GM18511 (cell line): ENCODE measurements around the gene RAD51B.
A peak's percentile ranks its signal among the peaks of the same experiment; 100 is the strongest.

ENCODE experiments used
- ATAC-seq: cut with Tn5 transposase; IDR thresholded peaks from one replicate; pipeline ENCODE4 v1.9.1; 2021; ENCODE audit warnings: mild to moderate bottlenecking, moderate library complexity; ENCODE audit not compliant: unreplicated experiment

RAD51B gene

GRCh38 chr14:68511129-68512047, 691.8 kb downstream of the RAD51B start:
- no peak for ATAC-seq

GRCh38 chr14:68512088-68512487, 692.5 kb downstream of the RAD51B start:
- no peak for ATAC-seq

GRCh38 chr14:68513137-68513536, 693.6 kb downstream of the RAD51B start:
- peak; percentile 37 for ATAC-seq

GRCh38 chr14:68513838-68514607, 694.4 kb downstream of the RAD51B start:
- peak; percentile 85 for ATAC-seq

- no peak for ATAC-seq
Observed at GRCh38 chr14:68514608-68515194, 695.1 kb downstream of the RAD51B start.

GRCh38 chr14:68516342-68516741, 696.8 kb downstream of the RAD51B start:
- ATAC-seq, result no peak

- ATAC-seq, result no peak
Observed at GRCh38 chr14:68518166-68518565, 698.6 kb downstream of the RAD51B start.

GRCh38 chr14:68518761-68519670, 699.4 kb downstream of the RAD51B start:
- no peak for ATAC-seq

- ATAC-seq, result peak; percentile 68
Observed at GRCh38 chr14:68519671-68520187, 700.1 kb downstream of the RAD51B start.

GRCh38 chr14:68520637-68521556, 701.3 kb downstream of the RAD51B start:
- ATAC-seq, result no peak

- ATAC-seq, result no peak
Observed at GRCh38 chr14:68521557-68521901, 702.0 kb downstream of the RAD51B start.

GRCh38 chr14:68521961-68522509, 702.5 kb downstream of the RAD51B start:
- no peak for ATAC-seq

GRCh38 chr14:68522510-68523325, 703.1 kb downstream of the RAD51B start:
- no peak for ATAC-seq

GRCh38 chr14:68523326-68523610, 703.7 kb downstream of the RAD51B start:
- no peak for ATAC-seq

GRCh38 chr14:68523989-68524725, 704.6 kb downstream of the RAD51B start:
- no peak for ATAC-seq

- no peak for ATAC-seq
Observed at GRCh38 chr14:68525516-68525915, 705.9 kb downstream of the RAD51B start.

- no peak for ATAC-seq
Observed at GRCh38 chr14:68526512-68527091, 707.0 kb downstream of the RAD51B start.
